CD4-positive, alpha-beta T cell treated with Interleukin-10 for 1 hour (primary cell): Measurements from ENCODE around the gene SYT5.
"Not testable (repeated sequence)": the region's sequence is repeated elsewhere in the genome, so short reads cannot be mapped to it uniquely, and the experiment has no call there.

Source experiments
- DNase-seq: peaks from one replicate; pipeline ENCODE4 v3.0.0-alpha.2; 2020

The SYT5 gene

GRCh38 chr19:55206664-55207500 is 26.8 kb upstream of the SYT5 start:
- DNase-seq, result no peak

GRCh38 chr19:55202199-55202598 is 22.1 kb upstream of the SYT5 start:
- DNase-seq, result peak; percentile 25

DNA sequence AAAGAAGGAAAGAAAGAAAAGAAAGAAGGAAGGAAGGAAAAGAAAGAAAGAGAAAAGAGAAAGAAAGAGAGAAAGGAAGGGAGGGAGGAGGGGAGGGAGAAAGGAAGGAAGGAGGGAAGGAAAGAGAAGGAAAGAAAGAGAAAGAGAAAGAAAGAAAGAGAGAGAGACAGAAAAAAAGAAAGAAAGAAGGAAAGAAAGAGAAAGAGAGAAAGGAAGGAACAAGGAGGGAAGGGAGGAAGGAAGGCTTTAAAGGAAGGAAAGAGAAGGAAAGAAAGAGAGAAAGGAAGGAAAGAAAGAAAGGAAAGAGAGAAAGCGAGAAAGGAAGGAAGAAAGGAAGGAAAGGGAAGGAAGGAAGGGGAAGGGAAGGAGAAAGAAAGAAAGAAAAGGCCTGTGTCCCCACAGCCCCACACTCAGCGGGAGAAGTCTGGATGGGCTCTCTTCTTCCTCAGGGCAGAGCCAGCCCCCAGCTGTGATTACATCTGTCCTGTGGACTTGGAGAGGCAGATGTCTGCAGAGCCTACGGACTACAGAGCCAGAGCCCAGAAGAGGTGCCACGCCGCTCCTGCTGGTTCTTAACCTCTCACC is 19.6 kb upstream of the SYT5 start:
- no peak for DNase-seq

- DNase-seq, result no peak
Measured at GRCh38 chr19:55198651-55199050, 18.6 kb upstream of the SYT5 start.

DNA sequence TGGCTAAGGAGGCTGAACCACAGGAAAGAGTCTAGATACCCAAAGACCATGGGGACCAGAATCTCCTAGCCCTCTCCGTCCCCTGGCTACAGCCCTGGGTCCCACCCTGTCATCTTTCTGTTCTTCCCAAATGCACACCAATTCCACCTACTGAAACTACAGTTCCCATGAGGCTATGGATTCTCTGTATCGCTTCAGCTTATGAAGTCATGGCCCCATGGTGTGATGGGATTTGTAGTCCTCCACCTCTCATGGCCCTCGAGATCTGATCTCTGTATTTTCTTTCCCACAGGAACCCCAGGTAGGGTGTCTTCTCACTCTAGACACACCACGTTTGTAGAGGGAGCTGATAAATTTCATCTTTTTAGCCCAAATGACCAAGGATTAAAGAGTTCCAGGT is 17.4 kb upstream of the SYT5 start:
- DNase-seq, result no peak

DNA sequence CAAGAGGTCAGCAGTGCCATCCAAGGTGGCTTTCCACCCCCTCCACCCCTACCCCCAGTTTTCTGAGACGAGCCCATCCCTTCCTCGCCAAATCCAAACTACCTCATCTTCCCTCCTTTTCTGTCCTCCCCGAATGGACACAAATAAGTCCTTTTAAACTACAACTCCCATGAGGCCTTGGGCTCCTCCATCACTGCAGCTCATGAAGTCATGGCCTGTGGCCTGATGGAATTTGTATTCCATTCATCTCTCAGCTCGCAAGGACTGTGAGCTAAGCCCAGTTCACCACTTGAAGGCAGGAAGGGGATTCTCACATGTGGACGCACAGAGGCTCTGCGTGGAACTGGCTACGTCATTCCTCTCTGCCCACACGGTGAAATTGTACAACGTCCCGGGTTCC is 16.7 kb upstream of the SYT5 start:
- no peak for DNase-seq

- DNase-seq, result no peak
Measured at GRCh38 chr19:55193481-55193880, 13.4 kb upstream of the SYT5 start.

- DNase-seq, result no peak
Measured at GRCh38 chr19:55189403-55189835, 9.3 kb upstream of the SYT5 start.

GRCh38 chr19:55188625-55189024 is 8.5 kb upstream of the SYT5 start:
- no peak for DNase-seq

GRCh38 chr19:55186080-55186479 is 6.0 kb upstream of the SYT5 start:
- no peak for DNase-seq

DNA sequence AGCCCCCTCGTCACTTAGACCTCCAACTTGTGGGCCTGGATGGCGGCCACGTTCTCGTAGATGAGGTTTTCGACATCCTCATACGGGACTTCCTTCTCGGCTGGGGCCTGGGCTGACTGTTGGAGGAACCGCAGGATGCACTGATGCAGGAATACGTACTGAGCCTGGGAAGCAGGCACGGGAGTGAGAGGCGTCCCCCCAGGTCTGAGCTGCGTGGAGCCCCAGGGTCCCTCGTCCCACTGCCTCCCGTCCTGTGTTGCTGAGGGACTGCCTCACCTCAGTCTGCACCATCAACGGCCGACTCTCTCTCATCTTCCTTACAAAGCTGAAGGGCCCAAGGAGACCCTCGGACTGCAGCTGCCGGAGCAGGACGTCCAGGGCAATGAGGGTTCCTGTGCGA is 1.7 kb upstream of the SYT5 start:
- DNase-seq, result no peak

DNA sequence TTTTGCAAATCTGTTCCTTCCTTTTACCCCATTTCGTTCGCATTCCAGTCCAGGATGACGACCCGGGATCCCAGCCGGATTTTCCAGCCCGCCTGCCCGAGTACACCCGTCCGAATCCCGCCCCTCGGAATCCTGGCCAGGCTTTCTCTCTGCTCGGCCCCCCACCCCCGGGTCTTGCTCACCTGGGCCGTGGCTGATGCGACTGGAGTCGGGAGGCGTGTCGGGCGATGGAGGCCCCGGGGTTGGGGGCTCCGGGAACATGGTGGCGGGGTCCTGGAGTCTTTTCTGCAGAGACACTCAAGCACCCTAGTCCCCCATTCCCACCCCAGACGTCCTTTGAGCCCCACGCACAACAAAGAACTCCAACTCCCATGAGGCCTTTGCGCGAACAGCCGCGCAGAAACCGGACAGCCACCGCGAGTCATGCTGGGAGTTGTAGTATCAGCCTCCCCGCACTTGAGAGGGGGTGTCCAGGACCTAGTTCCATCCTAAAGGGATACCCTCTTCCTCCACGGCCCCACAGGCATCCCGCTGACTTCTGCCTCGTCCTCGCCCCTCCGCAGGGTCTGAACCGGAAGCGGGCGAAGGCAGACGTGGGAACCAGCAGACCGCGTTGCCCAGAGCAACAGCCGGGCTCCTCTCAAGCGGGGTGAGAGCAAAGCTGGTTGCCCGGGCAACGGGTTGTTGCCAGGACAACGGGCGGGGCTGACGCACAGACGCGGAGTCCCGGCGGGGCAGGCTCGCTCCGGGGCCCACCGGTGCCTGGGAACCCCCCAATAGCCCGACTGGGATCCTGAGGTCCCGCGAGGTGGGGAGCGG is 1.1 kb downstream of the SYT5 start:
- DNase-seq, result peak; percentile 94

DNA sequence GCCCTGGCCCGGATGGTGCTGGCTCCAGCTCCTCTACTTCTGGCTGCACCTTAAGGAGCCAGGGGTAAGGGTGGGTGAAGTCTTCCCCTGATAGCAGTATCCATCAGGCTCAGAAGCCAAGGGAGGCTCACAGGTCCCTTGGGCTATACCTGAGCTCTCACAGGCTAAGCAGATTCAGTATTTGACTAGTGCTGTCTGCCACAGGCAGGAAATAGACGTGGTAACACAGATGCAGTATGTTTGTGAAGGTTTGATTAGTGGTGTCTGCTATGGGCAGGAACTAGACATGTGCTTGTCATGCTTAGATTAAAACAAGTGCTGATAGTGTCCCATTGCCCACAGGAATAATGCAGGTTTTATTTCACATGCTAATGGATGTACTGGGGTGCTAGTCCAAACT is 4.0 kb downstream of the SYT5 start:
- DNase-seq, result no peak

DNA sequence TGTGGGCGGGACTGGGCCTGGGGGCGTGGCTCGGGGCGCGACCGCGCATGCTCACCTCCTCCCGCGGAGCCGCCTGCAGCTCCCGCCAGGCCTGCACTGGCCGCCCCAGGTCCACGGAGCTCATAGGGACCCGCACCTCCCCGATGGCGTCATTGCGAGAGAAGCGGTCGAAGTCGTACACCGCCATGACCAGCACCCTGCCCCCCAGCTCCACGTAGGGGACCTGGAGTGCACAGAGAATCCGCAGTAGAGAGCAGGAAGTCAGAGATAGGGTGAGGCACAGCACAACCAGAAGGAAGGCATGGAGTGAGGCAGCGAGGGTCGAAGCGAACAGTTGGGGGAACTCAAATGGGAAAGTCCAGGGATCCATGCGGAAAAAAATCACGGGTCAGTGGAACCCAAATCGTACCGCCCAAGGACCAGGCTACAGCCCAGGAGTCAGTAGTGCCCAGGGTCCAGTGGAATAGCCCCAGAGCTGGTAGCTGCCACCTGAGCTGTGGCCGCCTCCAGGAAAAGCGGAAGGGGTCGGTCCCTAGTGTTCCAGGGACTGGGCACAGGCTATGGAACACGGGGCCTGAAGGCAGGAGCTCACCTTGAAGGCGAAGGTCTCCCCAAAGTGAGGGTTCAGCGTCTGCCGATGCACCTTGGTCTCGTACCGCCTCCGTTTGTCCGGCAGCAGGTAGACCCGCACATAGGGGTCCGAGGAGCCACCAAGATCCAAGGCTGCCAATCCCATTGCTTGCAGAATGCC is 4.8 kb downstream of the SYT5 start:
- no peak for DNase-seq

GRCh38 chr19:55174425-55175116 is 5.5 kb downstream of the SYT5 start:
- no peak for DNase-seq

DNA sequence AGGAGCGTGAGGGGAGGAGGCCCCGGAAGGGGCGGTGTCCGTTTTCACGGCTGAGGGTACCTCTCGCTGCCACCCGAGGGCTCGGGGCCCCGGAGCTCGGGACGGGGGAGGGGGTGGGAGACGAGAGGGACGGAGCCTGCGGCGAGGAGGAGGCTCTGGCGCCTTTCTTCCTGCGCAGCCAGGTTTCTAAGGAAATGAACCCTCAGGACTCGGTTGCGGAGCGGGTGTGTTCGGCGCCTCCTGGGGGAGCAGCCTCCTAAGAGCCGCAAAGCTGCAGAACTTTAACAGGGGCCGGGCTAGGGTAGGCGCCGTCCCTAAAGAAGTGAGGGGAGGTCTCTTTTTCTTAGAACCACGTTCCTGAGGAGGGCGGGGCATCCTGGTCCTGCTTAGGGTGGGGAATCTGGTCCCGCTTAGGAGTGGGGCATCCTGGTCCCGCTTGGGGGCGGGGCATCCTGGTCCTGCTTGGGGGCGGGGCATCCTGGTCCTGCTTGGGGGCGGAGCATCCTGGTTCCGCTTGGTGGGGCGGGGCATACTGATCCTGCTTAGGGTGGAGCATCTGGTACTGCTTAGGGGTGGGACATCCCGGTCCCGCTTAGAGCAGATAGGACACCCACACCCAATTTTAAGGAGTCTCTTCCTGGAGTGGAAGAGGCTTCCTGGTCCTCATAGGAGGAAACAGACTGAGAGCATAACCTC is 6.2 kb downstream of the SYT5 start:
- DNase-seq, result peak; percentile 44

DNA sequence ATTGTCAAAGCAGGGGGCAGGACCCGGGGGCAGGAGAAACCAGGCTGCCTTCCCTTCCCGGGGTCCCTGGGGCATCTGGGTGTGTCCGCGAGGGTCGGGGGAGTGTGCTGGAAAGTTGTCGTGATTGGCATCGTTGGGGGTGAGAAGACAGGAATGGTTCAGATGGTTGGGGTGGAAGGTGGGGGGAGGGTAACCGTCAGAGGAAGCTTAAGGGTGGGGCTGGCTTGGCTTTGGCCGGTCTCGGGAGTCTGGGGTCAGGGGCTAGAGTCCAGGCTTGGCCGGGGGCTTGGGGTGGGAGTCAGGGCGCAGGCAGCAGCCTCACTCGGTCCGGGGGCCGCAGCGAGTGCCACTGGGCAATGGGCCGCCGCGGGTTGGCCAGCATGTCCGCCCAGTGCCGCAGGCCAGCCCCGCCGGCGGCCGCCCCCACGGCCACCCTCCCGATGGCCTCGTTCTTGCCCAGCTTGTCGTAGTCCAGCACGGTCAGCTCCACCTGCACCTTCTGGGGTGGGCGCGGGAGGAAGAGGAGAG is 6.8 kb downstream of the SYT5 start:
- DNase-seq, result no peak

DNA sequence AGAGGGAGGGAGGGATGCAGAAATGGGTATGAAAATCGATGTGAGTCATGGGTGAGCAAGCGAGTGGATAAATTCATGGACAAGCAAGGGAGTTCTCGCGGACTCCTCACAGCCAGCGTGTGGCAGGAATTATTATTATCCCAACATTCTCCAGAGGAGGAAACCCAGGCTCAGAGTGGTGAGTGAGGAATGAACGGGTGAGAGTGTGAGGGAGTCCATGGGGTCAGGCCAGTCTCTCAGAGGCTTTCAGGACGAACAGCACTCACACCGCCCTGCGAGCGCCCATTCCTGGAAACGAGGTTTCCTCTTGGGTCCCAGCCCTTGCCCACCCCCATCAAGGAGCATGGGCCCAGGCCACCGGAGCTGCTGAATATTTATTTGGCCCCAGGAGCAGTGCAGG is 7.3 kb downstream of the SYT5 start:
- DNase-seq, result no peak

- DNase-seq, result not testable (repeated sequence)
Measured at GRCh38 chr19:55172318-55172717, 7.8 kb downstream of the SYT5 start.

DNA sequence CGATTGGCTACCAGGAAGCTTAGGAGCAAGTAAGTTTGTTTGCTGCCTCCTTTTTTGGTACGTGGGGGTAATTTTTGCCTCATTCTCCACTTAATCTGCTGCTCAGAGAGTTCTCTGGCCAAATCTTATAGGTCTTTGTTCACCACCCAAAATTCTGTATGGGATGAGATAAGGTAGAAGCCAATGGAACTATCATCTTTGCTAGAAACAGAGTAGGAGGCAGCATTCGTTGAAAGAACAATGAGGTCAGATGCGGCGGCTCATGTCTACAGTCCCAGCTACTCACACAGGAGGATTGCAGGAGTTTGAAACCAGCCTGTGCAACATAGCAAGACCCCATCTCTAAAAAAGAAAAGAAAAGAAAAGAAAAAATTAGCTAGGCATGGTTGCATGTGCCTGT is 8.6 kb downstream of the SYT5 start:
- no peak for DNase-seq

DNA sequence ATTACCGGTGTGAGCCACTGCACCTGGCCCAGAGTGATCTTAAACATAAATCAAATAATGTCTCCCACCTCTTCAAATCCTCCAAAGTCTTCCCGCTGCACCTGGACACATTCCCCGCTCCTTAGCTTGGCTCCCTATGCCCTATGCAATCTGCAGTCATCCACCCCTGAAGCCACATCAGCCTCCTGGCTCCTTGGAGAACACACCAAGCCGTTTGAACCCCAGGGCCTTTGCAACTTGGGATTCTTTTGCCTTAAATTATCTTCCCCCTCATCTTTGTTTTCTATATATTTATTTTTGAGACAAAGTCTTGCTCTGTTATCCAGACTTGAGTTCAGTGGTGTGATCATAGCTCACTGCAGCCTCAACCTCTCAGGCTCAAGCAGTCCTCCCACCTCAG is 11.0 kb downstream of the SYT5 start:
- DNase-seq, result no peak
